ENCODE measurements around the gene ASB7. TPM values are rescaled to one million over a fixed set of nuclear protein-coding genes. Genes with fewer than 3 reads are reported as not detected.

ASB7 gene, protein sequence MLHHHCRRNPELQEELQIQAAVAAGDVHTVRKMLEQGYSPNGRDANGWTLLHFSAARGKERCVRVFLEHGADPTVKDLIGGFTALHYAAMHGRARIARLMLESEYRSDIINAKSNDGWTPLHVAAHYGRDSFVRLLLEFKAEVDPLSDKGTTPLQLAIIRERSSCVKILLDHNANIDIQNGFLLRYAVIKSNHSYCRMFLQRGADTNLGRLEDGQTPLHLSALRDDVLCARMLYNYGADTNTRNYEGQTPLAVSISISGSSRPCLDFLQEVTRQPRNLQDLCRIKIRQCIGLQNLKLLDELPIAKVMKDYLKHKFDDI
- total RNA-seq: 12.1 and 18.9 TPM in 2 replicates

GRCh38 chr15:100602064-100602822 lies at the start of gene ASB7, which contains the start of gene LINS1:
ASB7 (plus strand) TSS chr15:100602589; CDS start chr15:100612217, 9,628 bp downstream.
LINS1 (minus strand) TSS chr15:100602184; CDS start chr15:100580842, 21,342 bp downstream.

Other genes with a start within 250 kb of the ASB7 start
- gene CERS3, start 73.6 kb upstream of the ASB7 start, total RNA-seq: 0.43 TPM in 1 of 2 replicates, not detected in the other
- 6.1 and 6.3 TPM in 2 replicates for gene LINS1, start 405 bp upstream of the ASB7 start, total RNA-seq